ENCODE results near the gene DDX59.

Gene DDX59

GRCh38 chr1:200671235-200671786 lies 1.6 kb upstream of the DDX59 start:
- no peak for DNase-seq (ENCODE audit: extremely low read depth in 1 of 2, low read depth in 1 of 2)

GRCh38 chr1:200670242-200671118 lies 773 bp upstream of the DDX59 start:
- no peak for DNase-seq (ENCODE audit: extremely low read depth in 1 of 2, low read depth in 1 of 2)

GRCh38 chr1:200668514-200669313 lies 993 bp downstream of the DDX59 start:
- no peak for DNase-seq (ENCODE audit: extremely low read depth in 1 of 2, low read depth in 1 of 2)

- no peak for DNase-seq (ENCODE audit: extremely low read depth in 1 of 2, low read depth in 1 of 2)
Measured at GRCh38 chr1:200666309-200666708, 3.4 kb downstream of the DDX59 start.

GRCh38 chr1:200665861-200666260 lies 3.8 kb downstream of the DDX59 start:
- DNase-seq (ENCODE audit: extremely low read depth in 1 of 2, low read depth in 1 of 2) = no peak

GRCh38 chr1:200660719-200661118 lies 9.0 kb downstream of the DDX59 start:
- DNase-seq (ENCODE audit: extremely low read depth in 1 of 2, low read depth in 1 of 2) = no peak

GRCh38 chr1:200659269-200659668 lies 10.4 kb downstream of the DDX59 start:
- DNase-seq (ENCODE audit: extremely low read depth in 1 of 2, low read depth in 1 of 2) = no peak

GRCh38 chr1:200658037-200658818 lies 11.5 kb downstream of the DDX59 start:
- no peak for DNase-seq (ENCODE audit: extremely low read depth in 1 of 2, low read depth in 1 of 2)

- DNase-seq (ENCODE audit: extremely low read depth in 1 of 2, low read depth in 1 of 2) = no peak
Measured at GRCh38 chr1:200654660-200655059, 15.0 kb downstream of the DDX59 start.

- no peak for DNase-seq (ENCODE audit: extremely low read depth in 1 of 2, low read depth in 1 of 2)
Measured at GRCh38 chr1:200653022-200653462, 16.7 kb downstream of the DDX59 start.

GRCh38 chr1:200652378-200652777 lies 17.3 kb downstream of the DDX59 start:
- DNase-seq (ENCODE audit: extremely low read depth in 1 of 2, low read depth in 1 of 2) = no peak

GRCh38 chr1:200646515-200646914 lies 23.2 kb downstream of the DDX59 start:
- no peak for DNase-seq (ENCODE audit: extremely low read depth in 1 of 2, low read depth in 1 of 2)

GRCh38 chr1:200644021-200644420 lies 25.7 kb downstream of the DDX59 start:
- no peak for DNase-seq (ENCODE audit: extremely low read depth in 1 of 2, low read depth in 1 of 2)

GRCh38 chr1:200642481-200642880 lies 27.2 kb downstream of the DDX59 start:
- DNase-seq (ENCODE audit: extremely low read depth in 1 of 2, low read depth in 1 of 2) = no peak

- DNase-seq (ENCODE audit: extremely low read depth in 1 of 2, low read depth in 1 of 2) = no peak
Measured at GRCh38 chr1:200640963-200641401, 28.7 kb downstream of the DDX59 start.

GRCh38 chr1:200640373-200640962 lies 29.2 kb downstream of the DDX59 start:
- no peak for DNase-seq (ENCODE audit: extremely low read depth in 1 of 2, low read depth in 1 of 2)

- no peak for DNase-seq (ENCODE audit: extremely low read depth in 1 of 2, low read depth in 1 of 2)
Measured at GRCh38 chr1:200638073-200638472, 31.6 kb downstream of the DDX59 start.

GRCh38 chr1:200636681-200637080 lies 33.0 kb downstream of the DDX59 start:
- DNase-seq (ENCODE audit: extremely low read depth in 1 of 2, low read depth in 1 of 2) = no peak

- DNase-seq (ENCODE audit: extremely low read depth in 1 of 2, low read depth in 1 of 2) = no peak
Measured at GRCh38 chr1:200634261-200635122, 35.2 kb downstream of the DDX59 start.
